ENCODE data around the gene PCBP4. TPM values are rescaled to one million over a fixed set of nuclear protein-coding genes. Genes with fewer than 3 reads are reported as not detected.

Gene PCBP4
- total RNA-seq, 2 donors from 2014 or later, result 16.6 to 24.7 TPM

DNA sequence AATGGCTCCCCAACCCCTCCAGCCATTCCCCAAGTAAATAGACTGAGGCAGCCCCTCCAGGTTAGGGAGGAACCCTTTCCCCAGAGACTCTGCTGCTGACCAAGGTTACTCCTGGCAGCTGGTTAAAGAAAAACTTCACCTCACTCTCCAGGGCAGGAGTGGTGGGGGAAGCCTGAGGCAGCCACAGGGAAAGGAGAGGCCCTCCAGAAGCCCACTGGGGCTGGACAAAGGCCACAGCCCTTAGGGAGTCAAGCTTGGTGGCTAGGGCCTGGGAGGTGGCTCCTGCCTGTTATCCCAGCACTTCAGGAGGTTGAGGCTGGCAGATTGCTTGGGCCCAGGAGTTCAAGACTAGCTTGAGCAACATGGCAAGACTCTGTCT, 17.0 kb upstream of the PCBP4 start:
- Histone ChIP-seq H3K4me1 (peaks cover 25% of the 10 kb centered on the region), H3K27me3 (no peaks in the 10 kb centered on the region), H3K4me3 (no peak overlapping the region), H3K27ac (peak overlapping the region; percentile 32 to 97 (median 94)), H3K36me3 (replicated peaks in 1 of 2; ENCODE audit: insufficient read depth in 1 of 2, low read depth in 2 of 2) (no peaks in the 10 kb centered on the region), H3K9me3 (no peaks in the 10 kb centered on the region)
- DNase-seq, result no peak
- TF ChIP-seq POLR2A (IDR thresholded peaks at IDR 0.05) (no peak), CTCF (IDR thresholded peaks at IDR 0.05) (no peak)
- ATAC-seq, result no peak
- intact Hi-C loops (cut with DNase I), result no loop called here

GRCh38 chr3:51983578-51984268, 16.5 kb upstream of the PCBP4 start:
- H3K27me3 ChIP-seq, result no peaks in the 10 kb centered on the region
- H3K36me3 ChIP-seq (replicated peaks in 1 of 2; ENCODE audit: insufficient read depth in 1 of 2, low read depth in 2 of 2), result no peaks in the 10 kb centered on the region
- TF ChIP-seq POLR2A (IDR thresholded peaks at IDR 0.05), result no peak
- no peak for TF ChIP-seq CTCF (IDR thresholded peaks at IDR 0.05)
- 73 to 75% methylated on average over 19 to 22 of the region's 22 CpGs for WGBS, 2 donors
- intact Hi-C loops (cut with DNase I), result no loop called here
- H3K4me1 ChIP-seq, result peaks cover 25% of the 10 kb centered on the region
- DNase-seq (no peak), ATAC-seq (no peak)
- peak overlapping the region; percentile 79 to 97 (median 94) for H3K27ac ChIP-seq
- peak overlapping the region; percentile 9 to 37 for H3K4me3 ChIP-seq
- H3K9me3 ChIP-seq, result no peaks in the 10 kb centered on the region

GRCh38 chr3:51982838-51983577, 15.8 kb upstream of the PCBP4 start, which contains the start of gene ACY1:
Gene ACY1 (plus strand): TSS chr3:51983535. CDS start chr3:51984065, 530 bp downstream.
- intact Hi-C loops (cut with DNase I), result no loop called here
- ATAC-seq, result peak; percentile 86
- H3K27ac ChIP-seq, result peak within 1 kb of the TSS; percentile 79 to 97 (median 94)

GRCh38 chr3:51982352-51982837, 15.1 kb upstream of the PCBP4 start:
- TF ChIP-seq POLR2A (IDR thresholded peaks at IDR 0.05) (no peak), CTCF (IDR thresholded peaks at IDR 0.05) (peak; percentile 17 to 80 (median 62))
- ATAC-seq, result peak; percentile 45
- intact Hi-C loops (cut with DNase I), result no loop called here
- Histone ChIP-seq H3K4me1 (peaks cover 25% of the 10 kb centered on the region), H3K9me3 (no peaks in the 10 kb centered on the region), H3K36me3 (replicated peaks in 1 of 2; ENCODE audit: insufficient read depth in 1 of 2, low read depth in 2 of 2) (no peaks in the 10 kb centered on the region), H3K27me3 (no peaks in the 10 kb centered on the region), H3K27ac (peak overlapping the region; percentile 79 to 97 (median 94)), H3K4me3 (peak overlapping the region in 1 of 2 donors; percentile 37)
- WGBS, 2 donors, result 0 to 2% methylated on average over 4 of the region's 4 CpGs
- peak; percentile 59 to 77 (median 70) for DNase-seq

More at GRCh38 chr3:51982838-51983577, 15.8 kb upstream of the PCBP4 start, which contains the start of gene ACY1:
- H3K9me3 ChIP-seq, result no peaks in the 10 kb centered on the region
- peak within 1 kb of the TSS; percentile 9 to 37 for H3K4me3 ChIP-seq
- H3K36me3 ChIP-seq (replicated peaks in 1 of 2; ENCODE audit: insufficient read depth in 1 of 2, low read depth in 2 of 2), result no peaks in the 10 kb centered on the region
- WGBS, 2 donors, result 0% methylated on average over 10 to 58 of the region's 68 CpGs
- DNase-seq, result peak; percentile 85 to 90 (median 88)
- H3K27me3 ChIP-seq, result no peaks in the 10 kb centered on the region
- H3K4me1 ChIP-seq, result peaks cover 25% of the 10 kb centered on the region
- TF ChIP-seq POLR2A (IDR thresholded peaks at IDR 0.05), result peak; percentile 71 to 73 (median 72)
- TF ChIP-seq CTCF (IDR thresholded peaks at IDR 0.05), result peak in 1 of 7 experiments; percentile 2

Measured in body of pancreas (tissue), 4 donors.